Measurements from ENCODE around the gene ZFP64. TPM values are rescaled to one million over a fixed set of nuclear protein-coding genes. Genes with fewer than 3 reads are reported as not detected.
"Not testable (repeated sequence)": the region's sequence is repeated elsewhere in the genome, so short reads cannot be mapped to it uniquely, and the experiment has no call there.

Gene ZFP64
- total RNA-seq (10 to 100 TPM in 1 of 4 donors, 1 to 10 TPM in 3; 6.0 to 10.6 (median 8.7) TPM), polyA plus RNA-seq (3.7 TPM)
- long read RNA-seq, donor 1, transcript ZFP64-201 (6 exons, 3,264 nt): major isoform, 5 of 17 reads
- long read RNA-seq, donor 1, partial matches to known transcripts: 2 of 17 reads
- long read RNA-seq, donor 1, other reads (novel, unspliced or antisense): 6 of 17 reads
- long read RNA-seq, donor 2, partial matches to known transcripts: 2 of 10 reads
- long read RNA-seq, donor 2, other reads (novel, unspliced or antisense): 0 of 10 reads
- long read RNA-seq, donor 3, transcript ZFP64-201 (6 exons, 3,264 nt): major isoform, 5 of 23 reads
- long read RNA-seq, donor 3, partial matches to known transcripts: 9 of 23 reads
- long read RNA-seq, donor 3, other reads (novel, unspliced or antisense): 5 of 23 reads
- long read RNA-seq, donor 4, transcript ZFP64-201 (6 exons, 3,264 nt): major isoform, 7 of 7 reads
- long read RNA-seq, donor 4, partial matches to known transcripts: 0 of 7 reads
- long read RNA-seq, donor 4, other reads (novel, unspliced or antisense): 0 of 7 reads

GRCh38 chr20:52191132-52191915 lies at the start of gene ZFP64:
ZFP64 (minus strand) TSS chr20:52191779; CDS start chr20:52191636, 143 bp downstream.
- peak; percentile 75 to 92 (median 90) for DNase-seq
- Histone ChIP-seq H3K4me1 (ENCODE audit: control insufficient read depth, insufficient read depth, low read length) (no peaks in the 10 kb centered on the region), H3K4me3 (ENCODE audit: low read length) (peak within 1 kb of the TSS; percentile 96), H3K27ac (ENCODE audit: low read length) (peak within 1 kb of the TSS; percentile 63), H3K27me3 (ENCODE audit: control insufficient read depth, insufficient read depth) (no peaks in the 10 kb centered on the region), H3K9me3 (ENCODE audit: control insufficient read depth, low read length) (no peaks in the 10 kb centered on the region)
- WGBS: under 1% methylated on average over 70 of the region's 70 CpGs
- peak; percentile 94 to 95 for ATAC-seq
- intact Hi-C loops (cut with DNase I): no loop called here

GRCh38 chr20:52240802-52241201 lies 49.2 kb upstream of the ZFP64 start:
- ATAC-seq (no peak), DNase-seq (no peak)
- Histone ChIP-seq H3K27me3 (ENCODE audit: control insufficient read depth, insufficient read depth) (no peaks in the 10 kb centered on the region), H3K4me1 (ENCODE audit: control insufficient read depth, insufficient read depth, low read length) (no peaks in the 10 kb centered on the region), H3K27ac (ENCODE audit: low read length) (no peak overlapping the region), H3K9me3 (ENCODE audit: control insufficient read depth, low read length) (no peaks in the 10 kb centered on the region), H3K4me3 (ENCODE audit: low read length) (no peak overlapping the region)
- WGBS: 88% methylated on average over 1 of the region's 1 CpG
- intact Hi-C loops (cut with DNase I): no loop called here

GRCh38 chr20:52239102-52239501 lies 47.5 kb upstream of the ZFP64 start:
- intact Hi-C loops (cut with DNase I): no loop called here
- H3K27ac ChIP-seq (ENCODE audit: low read length): no peak overlapping the region
- 84% methylated on average over 2 of the region's 2 CpGs for WGBS

GRCh38 chr20:52236292-52236691 lies 44.7 kb upstream of the ZFP64 start:
- 94% methylated on average over 7 of the region's 7 CpGs for WGBS
- H3K4me1 ChIP-seq (ENCODE audit: control insufficient read depth, insufficient read depth, low read length): no peaks in the 10 kb centered on the region
- DNase-seq (no peak), ATAC-seq (no peak)
- H3K4me3 ChIP-seq (ENCODE audit: low read length): no peak overlapping the region
- H3K27ac ChIP-seq (ENCODE audit: low read length): no peak overlapping the region
- no peaks in the 10 kb centered on the region for H3K27me3 ChIP-seq (ENCODE audit: control insufficient read depth, insufficient read depth)
- intact Hi-C loops (cut with DNase I): no loop called here
- no peaks in the 10 kb centered on the region for H3K9me3 ChIP-seq (ENCODE audit: control insufficient read depth, low read length)

More at GRCh38 chr20:52239102-52239501, 47.5 kb upstream of the ZFP64 start:
- no peak for ATAC-seq
- H3K9me3 ChIP-seq (ENCODE audit: control insufficient read depth, low read length): no peaks in the 10 kb centered on the region
- H3K4me1 ChIP-seq (ENCODE audit: control insufficient read depth, insufficient read depth, low read length): no peaks in the 10 kb centered on the region
- no peak for DNase-seq
- no peak overlapping the region for H3K4me3 ChIP-seq (ENCODE audit: low read length)
- H3K27me3 ChIP-seq (ENCODE audit: control insufficient read depth, insufficient read depth): no peaks in the 10 kb centered on the region

- Histone ChIP-seq H3K27me3 (ENCODE audit: control insufficient read depth, insufficient read depth) (no peaks in the 10 kb centered on the region), H3K4me1 (ENCODE audit: control insufficient read depth, insufficient read depth, low read length) (no peaks in the 10 kb centered on the region), H3K9me3 (ENCODE audit: control insufficient read depth, low read length) (no peaks in the 10 kb centered on the region), H3K4me3 (ENCODE audit: low read length) (no peak overlapping the region), H3K27ac (ENCODE audit: low read length) (no peak overlapping the region)
- intact Hi-C loops (cut with DNase I): no loop called here
- no peak for ATAC-seq
- DNase-seq: no peak
- 80% methylated on average over 4 of the region's 4 CpGs for WGBS
Measured at GRCh38 chr20:52235129-52235528, 43.5 kb upstream of the ZFP64 start.

- WGBS: 72% methylated on average over 1 of the region's 1 CpG
- ATAC-seq (no peak), DNase-seq (no peak)
- H3K27me3 ChIP-seq (ENCODE audit: control insufficient read depth, insufficient read depth): no peaks in the 10 kb centered on the region
- no peak overlapping the region for H3K27ac ChIP-seq (ENCODE audit: low read length)
- intact Hi-C loops (cut with DNase I): no loop called here
- no peaks in the 10 kb centered on the region for H3K9me3 ChIP-seq (ENCODE audit: control insufficient read depth, low read length)
- H3K4me1 ChIP-seq (ENCODE audit: control insufficient read depth, insufficient read depth, low read length): no peaks in the 10 kb centered on the region
- H3K4me3 ChIP-seq (ENCODE audit: low read length): no peak overlapping the region
Measured at GRCh38 chr20:52234302-52235045, 42.9 kb upstream of the ZFP64 start.

- intact Hi-C loops (cut with DNase I): no loop called here
- Histone ChIP-seq H3K27ac (ENCODE audit: low read length) (no peak overlapping the region), H3K9me3 (ENCODE audit: control insufficient read depth, low read length) (no peaks in the 10 kb centered on the region), H3K4me1 (ENCODE audit: control insufficient read depth, insufficient read depth, low read length) (peaks cover 1% of the 10 kb centered on the region), H3K27me3 (ENCODE audit: control insufficient read depth, insufficient read depth) (no peaks in the 10 kb centered on the region), H3K4me3 (ENCODE audit: low read length) (no peak overlapping the region)
- ATAC-seq (no peak), DNase-seq (no peak)
Measured at GRCh38 chr20:52231230-52231746, 39.7 kb upstream of the ZFP64 start.

GRCh38 chr20:52230409-52230808 lies 38.8 kb upstream of the ZFP64 start:
- Histone ChIP-seq H3K27ac (ENCODE audit: low read length) (no peak overlapping the region), H3K9me3 (ENCODE audit: control insufficient read depth, low read length) (no peaks in the 10 kb centered on the region), H3K4me1 (ENCODE audit: control insufficient read depth, insufficient read depth, low read length) (peaks cover 1% of the 10 kb centered on the region), H3K27me3 (ENCODE audit: control insufficient read depth, insufficient read depth) (no peaks in the 10 kb centered on the region), H3K4me3 (ENCODE audit: low read length) (no peak overlapping the region)
- ATAC-seq (no peak), DNase-seq (no peak)
- intact Hi-C loops (cut with DNase I): no loop called here
- WGBS: 46% methylated on average over 3 of the region's 3 CpGs

GRCh38 chr20:52229346-52229745 lies 37.8 kb upstream of the ZFP64 start:
- H3K9me3 ChIP-seq (ENCODE audit: control insufficient read depth, low read length); H3K4me3 ChIP-seq (ENCODE audit: low read length); H3K27me3 ChIP-seq (ENCODE audit: control insufficient read depth, insufficient read depth); ATAC-seq; H3K4me1 ChIP-seq (ENCODE audit: control insufficient read depth, insufficient read depth, low read length); intact Hi-C loops (cut with DNase I); DNase-seq; H3K27ac ChIP-seq (ENCODE audit: low read length): not testable (repeated sequence)
- WGBS: 75% methylated on average over 1 of the region's 1 CpG

- no peaks in the 10 kb centered on the region for H3K9me3 ChIP-seq (ENCODE audit: control insufficient read depth, low read length)
- ATAC-seq: no peak
- no peak overlapping the region for H3K4me3 ChIP-seq (ENCODE audit: low read length)
- no peaks in the 10 kb centered on the region for H3K27me3 ChIP-seq (ENCODE audit: control insufficient read depth, insufficient read depth)
- H3K27ac ChIP-seq (ENCODE audit: low read length): no peak overlapping the region
- WGBS: 19% methylated on average over 3 of the region's 3 CpGs
- intact Hi-C loops (cut with DNase I): no loop called here
- DNase-seq: no peak
- H3K4me1 ChIP-seq (ENCODE audit: control insufficient read depth, insufficient read depth, low read length): peaks cover 1% of the 10 kb centered on the region
Measured at GRCh38 chr20:52226370-52226769, 34.8 kb upstream of the ZFP64 start.

All from right cardiac atrium (tissue), 5 donors.